WTC11 (cell line): Measurements from ENCODE around the gene SLC38A10.

ENCODE experiments used
- ATF2 ChIP-seq: sonication (generic); formaldehyde crosslinking; IDR thresholded peaks from 2 replicates; pipeline ENCODE4 v1.8.1; 2022; ENCODE audit warnings: low read depth, missing genetic modification reagents, borderline replicate concordance
- ATF3 ChIP-seq: sonication (generic); formaldehyde crosslinking; conservative IDR thresholded peaks from 2 replicates; pipeline ENCODE4 v1.8.1; 2022; ENCODE audit warnings: mild to moderate bottlenecking, missing genetic modification reagents
- CREM ChIP-seq: sonication (generic); formaldehyde crosslinking; IDR thresholded peaks from 2 replicates; pipeline ENCODE4 v1.8.1; 2022; ENCODE audit warnings: mild to moderate bottlenecking, missing genetic modification reagents, moderate library complexity
- CTCF ChIP-seq: fragments of 200-600 bp; IDR thresholded peaks from 2 replicates; pipeline ENCODE4 v1.8.0; 2022; ENCODE audit warnings: antibody characterized with exemption
- GRHL2 ChIP-seq: fragments of 250-450 bp; sonication (Bioruptor Pico); IDR thresholded peaks from 2 replicates; pipeline ENCODE4 v1.8.0; 2022; ENCODE audit warnings: mild to moderate bottlenecking, moderate library complexity; ENCODE audit not compliant: insufficient replicate concordance, severe bottlenecking
- JUN ChIP-seq: sonication (generic); formaldehyde crosslinking; IDR thresholded peaks from 2 replicates; pipeline ENCODE4 v1.8.0; 2023; ENCODE audit warnings: mild to moderate bottlenecking, missing genetic modification reagents
- PREB ChIP-seq: sonication (generic); formaldehyde crosslinking; IDR thresholded peaks from 2 replicates; pipeline ENCODE4 v1.8.1; 2022; ENCODE audit warnings: mild to moderate bottlenecking, missing genetic modification reagents, moderate library complexity, borderline replicate concordance
- TEAD4 ChIP-seq: sonication (generic); formaldehyde crosslinking; IDR thresholded peaks from 2 replicates; pipeline ENCODE4 v1.8.0; 2022; ENCODE audit warnings: mild to moderate bottlenecking, missing genetic modification reagents
- USF2 ChIP-seq: sonication (generic); formaldehyde crosslinking; IDR thresholded peaks from 2 replicates; pipeline ENCODE4 v1.8.1; 2023; ENCODE audit warnings: mild to moderate bottlenecking, missing genetic modification reagents, moderate library complexity
- ZBTB21 ChIP-seq: sonication (generic); formaldehyde crosslinking; IDR thresholded peaks from 2 replicates; pipeline ENCODE4 v1.8.1; 2023; ENCODE audit warnings: mild to moderate bottlenecking, missing genetic modification reagents, borderline replicate concordance
- ZNF423 ChIP-seq: fragments of 250-450 bp; sonication (Bioruptor Pico); IDR thresholded peaks from 2 replicates; pipeline ENCODE4 v2.1.2; 2022; ENCODE audit warnings: mild to moderate bottlenecking, moderate library complexity

GRCh38 chr17:81228420-81228819 lies 66.7 kb downstream of the SLC38A10 start:
- TF ChIP-seq TEAD4 (CRISPR knock-in tag) (no peak), CTCF (no peak), ATF3 (CRISPR knock-in tag) (no peak), ZNF423 (CRISPR knock-in tag) (no peak), ATF2 (CRISPR knock-in tag) (no peak), JUN (CRISPR knock-in tag) (no peak), GRHL2 (CRISPR knock-in tag) (no peak), PREB (CRISPR knock-in tag) (no peak), USF2 (no peak), ZBTB21 (CRISPR knock-in tag) (no peak), CREM (CRISPR knock-in tag) (no peak)
